H1 (cell line): ENCODE measurements around the gene RYR3. TPM values are rescaled to one million over a fixed set of nuclear protein-coding genes. Genes with fewer than 3 reads are reported as not detected.

Source experiments
- CHD2 ChIP-seq: IDR thresholded peaks from 2 replicates; pipeline ENCODE4 v1.6.1; 2012; ENCODE audit warnings: low read length, improper control_type of control experiment
- JUN ChIP-seq: IDR thresholded peaks from 2 replicates; pipeline ENCODE4 v1.6.1; 2011; ENCODE audit warnings: low read depth, mild to moderate bottlenecking, improper control_type of control experiment, low read length
- polyA plus RNA-seq, 7 experiments: library from polyadenylated mRNA; depleted of rRNA in 3 of 7; stranded (reverse) in 5 of 7; unstranded in 2 of 7; fragments of >200 nt in 5 of 7; fragments of 200-250 nt in 2 of 7; gene quantifications; 1 replicate in 5 of 7; 2 replicates in 1 of 7; 4 replicates in 1 of 7; pipeline versions ENCODE4 v1.2.1 to v1.2.3, GENCODE V29; 2011 to 2013; ENCODE audit warnings: missing spikeins in 2 of 7, mixed read lengths in 2 of 7
- total RNA-seq: library from RNA; stranded (reverse); fragmentation: NEBNext Ultra II Directional; extraction: Animal tissue kit (Norgen Biotek cat#: 25700); gene quantifications from 2 replicates; pipeline ENCODE4 v1.2.1, GENCODE V29; 2021
- TF ChIP-seq, protein P1 (sequence below): IDR thresholded peaks from 2 replicates; pipeline ENCODE4 v1.6.1; 2012; ENCODE audit warnings: inconsistent platforms

RYR3 gene
- total and polyA plus RNA-seq, 2 of the 8 experiments (the other 6 are each of a cell fraction or from before 2014, with no cell fraction given) = 0.33 to 3.4 TPM

DNA sequence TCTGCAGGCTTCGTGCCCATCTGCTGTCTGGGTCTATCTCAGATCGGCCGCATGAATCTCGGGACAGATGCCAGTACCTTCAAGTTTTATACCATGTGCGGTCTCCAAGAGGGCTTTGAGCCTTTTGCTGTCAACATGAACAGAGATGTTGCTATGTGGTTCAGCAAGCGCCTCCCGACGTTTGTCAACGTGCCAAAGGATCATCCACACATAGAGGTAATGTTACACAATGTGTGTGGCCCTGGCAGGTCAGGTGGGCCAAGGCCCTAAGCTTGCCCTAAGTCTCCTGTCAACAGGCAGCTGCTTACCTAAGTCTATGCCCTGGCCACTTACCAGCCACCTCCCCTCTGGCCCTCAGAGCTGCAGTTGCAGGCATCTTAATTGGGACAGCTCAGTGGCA, 333.5 kb downstream of the RYR3 start (continued):
- TF ChIP-seq CHD2 = no peak
- no peak for TF ChIP-seq JUN
- TF ChIP-seq, protein P1, sequence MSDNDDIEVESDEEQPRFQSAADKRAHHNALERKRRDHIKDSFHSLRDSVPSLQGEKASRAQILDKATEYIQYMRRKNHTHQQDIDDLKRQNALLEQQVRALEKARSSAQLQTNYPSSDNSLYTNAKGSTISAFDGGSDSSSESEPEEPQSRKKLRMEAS = no peak
